Central memory CD8-positive, alpha-beta T cell (primary cell): ENCODE measurements around the gene BAIAP2.
A peak's percentile ranks its signal among the peaks of the same experiment; 100 is the strongest.

Source experiments
- ATAC-seq: fragments of 150-1000 bp; cut with Tn5 transposase; replicated peaks from 2 replicates; pipeline ENCODE4 v1.10.0; 2022; ENCODE audit warnings: mild to moderate bottlenecking, moderate FRiP score, moderate number of reproducible peaks; ENCODE audit not compliant: poor library complexity, severe bottlenecking; ENCODE audit errors: extremely low read depth
- DNase-seq, 2 donors: peaks; one replicate each; pipeline ENCODE4 v3.0.0; 2021; ENCODE audit warnings: low spot score in 2 of 2
- H3K27ac Mint-ChIP-seq: one replicate; pipeline ENCODE4 v1.8.0; 2022; ENCODE audit warnings: low read depth, mild to moderate bottlenecking, moderate library complexity, mixed read lengths
- H3K27me3 Mint-ChIP-seq: one replicate; pipeline ENCODE4 v1.8.0; 2022; ENCODE audit warnings: mixed read lengths
- H3K36me3 Mint-ChIP-seq: one replicate; pipeline ENCODE4 v1.8.0; 2022; ENCODE audit warnings: mild to moderate bottlenecking, moderate library complexity, mixed read lengths; ENCODE audit not compliant: insufficient read depth
- H3K4me1 Mint-ChIP-seq: one replicate; pipeline ENCODE4 v1.8.0; 2022; ENCODE audit warnings: mixed read lengths
- H3K4me3 Mint-ChIP-seq: one replicate; pipeline ENCODE4 v1.8.0; 2022; ENCODE audit warnings: mild to moderate bottlenecking, moderate library complexity, mixed read lengths
- H3K9me3 Mint-ChIP-seq: one replicate; pipeline ENCODE4 v1.8.0; 2022; ENCODE audit warnings: mixed read lengths

The BAIAP2 gene

DNA sequence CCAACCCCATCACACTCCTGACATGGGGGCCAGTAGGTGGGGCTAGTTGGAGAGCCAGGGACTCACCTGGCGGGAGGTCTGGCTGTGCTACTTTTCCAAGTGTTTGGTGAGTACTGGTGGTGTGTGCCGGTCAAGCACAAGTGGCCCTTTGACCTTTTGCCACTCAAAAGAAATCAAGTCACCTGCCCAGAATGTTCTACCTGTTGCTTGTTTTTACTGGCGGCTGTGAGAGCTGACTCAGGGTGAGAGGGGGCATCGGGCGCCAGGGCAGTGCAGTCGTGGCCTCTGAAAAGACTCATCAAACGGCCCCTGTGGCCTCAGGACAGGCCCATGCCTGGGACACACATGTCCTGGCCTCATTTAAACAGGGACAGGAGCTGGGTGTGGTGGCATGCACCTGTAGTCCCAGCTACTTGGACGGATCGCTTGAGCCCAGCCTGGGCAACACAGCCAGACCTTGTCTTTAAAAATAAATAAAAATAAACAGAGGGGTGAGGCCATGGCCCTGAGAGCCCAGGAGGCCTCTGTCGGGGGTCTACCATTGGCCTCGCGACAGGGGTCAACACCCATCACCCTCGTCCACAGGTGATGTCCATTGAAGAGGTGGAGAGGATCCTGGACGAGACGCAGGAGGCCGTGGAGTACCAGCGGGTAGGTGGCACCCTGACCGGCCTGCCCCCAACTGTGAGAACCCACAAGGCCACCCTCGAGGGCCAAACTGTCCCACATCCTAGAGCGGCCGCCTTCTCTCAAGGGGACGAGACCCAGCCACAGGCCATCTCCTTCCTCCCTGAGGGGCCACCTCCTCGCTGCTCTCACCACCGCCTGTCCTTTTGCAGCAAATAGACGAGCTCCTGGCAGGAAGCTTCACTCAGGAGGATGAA is 38.3 kb upstream of the BAIAP2 start:
- Mint-ChIP-seq H3K36me3 (peaks cover 11% of the 10 kb centered on the region), H3K27me3 (no peaks in the 10 kb centered on the region), H3K4me3 (no peak overlapping the region), H3K27ac (no peak overlapping the region), H3K4me1 (peaks cover 23% of the 10 kb centered on the region), H3K9me3 (no peaks in the 10 kb centered on the region)
- DNase-seq (no peak), ATAC-seq (no peak)

DNA sequence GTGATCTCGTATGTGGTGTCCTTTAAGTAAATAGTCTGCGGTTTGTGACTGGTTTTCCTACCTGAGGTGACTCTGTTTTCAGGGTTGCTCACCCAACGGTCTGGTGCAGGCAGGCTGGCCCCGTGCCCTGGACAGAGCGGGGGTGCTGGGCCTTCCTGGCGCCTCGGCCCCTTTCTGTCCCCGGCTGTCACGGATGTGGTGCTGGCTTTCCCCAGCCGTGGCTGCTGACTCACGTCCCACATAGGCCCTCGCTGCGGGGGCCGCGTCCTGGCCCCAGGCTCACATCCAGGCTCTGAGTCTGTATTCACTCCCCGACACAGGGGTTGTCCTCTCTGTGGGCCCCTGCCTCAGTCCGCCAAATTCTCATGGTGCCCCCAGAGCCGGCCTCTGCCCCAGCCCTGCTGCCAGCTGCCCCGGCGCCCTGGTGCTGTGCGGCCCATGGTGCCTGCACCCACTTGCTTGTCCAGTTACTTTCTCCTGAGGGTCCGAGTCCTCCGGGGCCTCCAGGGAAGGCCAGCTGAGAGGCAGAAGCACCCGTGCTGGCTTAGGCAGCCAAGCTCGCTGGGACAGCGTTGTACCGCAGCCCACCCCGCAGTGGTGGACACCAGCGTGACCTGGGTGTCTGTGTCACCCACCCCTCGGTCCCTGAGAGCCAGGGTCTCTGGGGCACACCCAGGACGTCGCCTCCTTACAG is 37.4 kb upstream of the BAIAP2 start:
- Mint-ChIP-seq H3K36me3 (peaks cover 11% of the 10 kb centered on the region), H3K4me1 (peaks cover 23% of the 10 kb centered on the region), H3K9me3 (no peaks in the 10 kb centered on the region), H3K4me3 (no peak overlapping the region), H3K27ac (no peak overlapping the region), H3K27me3 (no peaks in the 10 kb centered on the region)
- no peak for DNase-seq
- ATAC-seq, result no peak

DNA sequence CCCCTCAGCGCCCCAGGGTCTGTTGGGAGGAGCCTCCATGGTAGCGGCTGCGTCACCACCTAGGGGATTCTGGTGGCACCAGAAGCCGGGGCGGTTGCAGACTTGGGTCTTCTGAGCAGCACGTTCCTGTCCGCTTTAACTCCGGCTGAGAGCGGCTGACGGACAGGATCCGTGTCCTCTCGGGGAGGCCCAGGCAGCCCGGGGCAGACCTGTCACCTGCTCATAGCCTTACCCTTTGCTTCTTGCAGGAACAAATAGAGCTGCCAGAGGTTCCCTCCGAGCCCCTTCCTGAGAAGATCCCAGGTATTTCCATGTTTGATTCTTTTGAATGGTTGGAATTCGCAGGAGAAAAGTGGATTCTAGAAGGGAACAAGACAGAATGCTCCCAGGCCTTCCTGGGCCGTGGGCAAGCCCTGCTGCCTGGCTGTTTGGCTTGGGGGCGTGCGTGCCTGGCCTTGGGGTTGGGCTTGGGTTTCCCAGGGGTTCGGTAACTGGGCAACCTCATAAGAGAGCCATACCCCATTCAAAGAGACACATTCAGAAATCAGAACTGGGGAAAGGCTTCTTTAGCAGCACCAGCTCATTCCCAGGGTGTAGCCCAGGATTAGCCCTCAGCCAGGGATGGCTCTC is 36.7 kb upstream of the BAIAP2 start:
- H3K4me1 Mint-ChIP-seq, result peaks cover 16% of the 10 kb centered on the region
- no peaks in the 10 kb centered on the region for H3K27me3 Mint-ChIP-seq
- no peaks in the 10 kb centered on the region for H3K9me3 Mint-ChIP-seq
- no peak overlapping the region for H3K27ac Mint-ChIP-seq
- H3K4me3 Mint-ChIP-seq, result no peak overlapping the region
- peaks cover 9% of the 10 kb centered on the region for H3K36me3 Mint-ChIP-seq
- ATAC-seq (no peak), DNase-seq (no peak)

DNA sequence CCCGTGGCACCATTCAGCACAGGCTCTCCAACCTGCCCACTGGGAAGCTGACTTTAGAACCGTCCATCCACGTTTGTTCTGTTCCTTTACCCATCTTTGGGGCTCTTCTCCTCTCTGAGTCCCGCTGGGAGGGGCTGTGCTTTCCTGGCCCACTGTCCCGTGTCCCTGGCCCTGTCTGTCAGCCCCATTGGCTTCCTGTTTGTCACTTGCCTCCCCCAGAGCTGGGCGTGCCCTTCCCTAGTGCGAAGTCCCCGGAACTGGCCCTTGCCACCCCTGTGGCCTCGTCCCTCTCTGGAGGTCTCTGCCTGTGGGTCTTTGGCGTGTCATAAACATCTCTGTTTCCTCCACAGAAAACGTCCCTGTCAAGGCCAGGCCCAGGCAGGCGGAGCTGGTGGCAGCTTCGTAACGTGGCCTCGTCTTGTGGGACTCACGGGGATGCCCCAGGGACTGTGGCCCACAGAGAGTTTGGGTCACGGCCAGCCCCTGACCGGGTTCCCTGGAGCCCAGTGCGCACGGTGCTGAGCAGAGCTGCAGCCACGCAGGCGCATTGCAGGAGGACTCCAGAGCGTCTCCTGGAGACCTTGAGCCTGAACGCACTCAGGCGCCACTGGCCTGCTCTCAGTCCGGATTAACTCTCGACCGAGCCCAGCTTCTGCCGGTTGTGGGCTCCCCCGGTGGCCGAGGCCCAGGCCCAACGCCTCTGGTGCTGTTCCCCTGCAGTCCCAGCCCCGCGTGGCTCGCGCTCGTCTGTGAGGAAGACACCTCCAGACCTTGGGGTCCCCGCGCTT is 36.0 kb upstream of the BAIAP2 start:
- ATAC-seq, result no peak
- no peaks in the 10 kb centered on the region for H3K27me3 Mint-ChIP-seq
- peaks cover 9% of the 10 kb centered on the region for H3K36me3 Mint-ChIP-seq
- no peak overlapping the region for H3K27ac Mint-ChIP-seq
- no peak overlapping the region for H3K4me3 Mint-ChIP-seq
- DNase-seq, result no peak
- H3K4me1 Mint-ChIP-seq, result peaks cover 16% of the 10 kb centered on the region
- no peaks in the 10 kb centered on the region for H3K9me3 Mint-ChIP-seq

DNA sequence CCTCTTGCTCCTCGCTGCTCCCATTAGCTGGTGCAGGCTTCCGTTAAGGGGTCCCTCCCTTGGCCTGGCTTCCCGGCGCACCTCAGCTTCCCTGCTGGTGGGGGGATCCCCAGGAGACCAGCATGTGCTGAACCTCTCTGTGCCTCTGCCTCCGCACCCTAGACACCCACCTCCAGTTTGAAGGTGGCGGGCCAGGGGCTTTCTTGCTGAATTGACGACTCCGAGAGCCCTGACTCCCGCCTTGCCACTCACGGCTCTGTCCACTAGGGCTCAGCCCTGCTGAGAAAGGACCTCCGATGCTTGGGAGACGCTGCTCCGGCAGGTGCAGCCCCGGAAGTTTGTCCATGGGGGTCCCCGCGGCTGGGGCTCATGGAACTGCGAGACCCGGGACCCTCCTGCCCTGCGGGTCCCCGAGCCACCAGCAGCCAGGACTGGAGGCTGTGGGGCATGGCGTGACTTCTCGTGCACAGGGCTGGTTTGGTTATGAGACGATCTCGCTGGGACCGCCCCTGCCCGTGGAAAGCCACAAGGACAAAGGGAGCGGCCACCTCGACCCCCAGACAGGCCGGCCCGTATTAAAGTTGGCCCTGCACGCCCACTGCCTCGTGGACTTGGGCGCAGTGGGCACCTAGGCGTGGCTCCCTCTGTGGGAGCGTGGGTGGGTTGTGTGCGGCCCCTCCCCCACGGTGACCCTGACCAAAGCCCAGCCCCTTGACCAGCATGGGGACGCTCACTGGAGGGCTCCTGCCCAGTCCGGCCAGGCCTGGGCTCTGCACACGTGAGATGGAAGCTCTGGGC is 35.2 kb upstream of the BAIAP2 start:
- no peak for ATAC-seq
- peaks cover 5% of the 10 kb centered on the region for H3K27me3 Mint-ChIP-seq
- H3K4me3 Mint-ChIP-seq, result no peak overlapping the region
- H3K9me3 Mint-ChIP-seq, result no peaks in the 10 kb centered on the region
- H3K27ac Mint-ChIP-seq, result no peak overlapping the region
- no peak for DNase-seq
- peaks cover 7% of the 10 kb centered on the region for H3K36me3 Mint-ChIP-seq
- H3K4me1 Mint-ChIP-seq, result peaks cover 19% of the 10 kb centered on the region

DNA sequence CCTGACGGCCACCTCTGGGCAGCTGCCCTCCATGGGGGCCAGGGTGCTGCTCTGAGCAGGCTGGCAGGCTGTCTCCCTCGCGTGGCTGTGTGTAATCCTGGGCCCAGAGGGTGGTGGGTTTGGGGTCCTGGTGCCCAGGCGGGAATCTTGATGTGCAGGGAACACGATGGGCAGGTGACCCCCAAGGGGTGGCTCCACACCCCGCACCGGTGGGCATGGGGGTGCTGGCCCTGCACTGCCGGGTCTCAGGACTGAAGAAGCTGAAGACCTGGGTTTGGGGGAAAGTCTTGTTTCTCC is 34.7 kb upstream of the BAIAP2 start:
- ATAC-seq, result no peak
- H3K36me3 Mint-ChIP-seq, result peaks cover 7% of the 10 kb centered on the region
- no peak overlapping the region for H3K4me3 Mint-ChIP-seq
- peaks cover 22% of the 10 kb centered on the region for H3K4me1 Mint-ChIP-seq
- no peak overlapping the region for H3K27ac Mint-ChIP-seq
- H3K9me3 Mint-ChIP-seq, result no peaks in the 10 kb centered on the region
- no peak for DNase-seq
- peaks cover 11% of the 10 kb centered on the region for H3K27me3 Mint-ChIP-seq

DNA sequence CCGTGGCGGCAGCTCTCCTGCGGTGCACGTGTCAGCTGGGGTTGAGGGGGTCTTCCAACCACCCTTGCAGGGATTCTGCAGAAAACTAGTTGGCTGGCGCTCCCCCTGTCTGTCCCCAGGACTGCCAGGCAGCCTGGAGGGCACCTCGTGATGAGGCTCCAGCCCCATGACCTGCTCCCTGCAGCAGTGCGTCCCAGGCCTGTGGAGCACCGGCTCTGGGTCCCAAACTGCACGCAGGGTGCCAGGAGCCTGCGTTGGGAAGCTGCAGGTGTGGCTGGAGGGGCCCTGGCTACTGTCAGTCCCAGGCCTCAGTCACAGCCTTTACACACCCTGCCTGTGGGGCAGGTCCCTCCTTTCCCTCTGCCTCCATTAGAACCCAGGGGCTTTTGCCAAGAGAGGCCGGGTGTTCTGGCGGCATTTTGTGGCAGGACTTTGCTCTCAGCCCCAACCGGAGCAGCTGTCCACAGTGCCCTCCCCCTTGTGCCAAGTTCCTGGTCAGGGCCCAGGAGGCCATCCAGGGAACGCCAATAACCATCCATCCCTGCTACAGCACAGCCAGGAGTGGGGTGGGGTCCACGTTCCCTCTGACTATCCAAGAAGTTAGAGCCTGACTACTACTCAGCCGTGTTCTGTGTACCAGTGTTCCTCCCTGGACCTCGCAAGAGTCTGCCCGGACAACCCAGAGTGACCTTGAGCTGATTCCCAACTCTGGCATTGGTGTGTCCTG is 34.2 kb upstream of the BAIAP2 start:
- Mint-ChIP-seq H3K4me1 (peaks cover 22% of the 10 kb centered on the region), H3K36me3 (peaks cover 4% of the 10 kb centered on the region), H3K4me3 (no peak overlapping the region), H3K27ac (no peak overlapping the region), H3K27me3 (peaks cover 11% of the 10 kb centered on the region), H3K9me3 (no peaks in the 10 kb centered on the region)
- ATAC-seq (no peak), DNase-seq (no peak)

DNA sequence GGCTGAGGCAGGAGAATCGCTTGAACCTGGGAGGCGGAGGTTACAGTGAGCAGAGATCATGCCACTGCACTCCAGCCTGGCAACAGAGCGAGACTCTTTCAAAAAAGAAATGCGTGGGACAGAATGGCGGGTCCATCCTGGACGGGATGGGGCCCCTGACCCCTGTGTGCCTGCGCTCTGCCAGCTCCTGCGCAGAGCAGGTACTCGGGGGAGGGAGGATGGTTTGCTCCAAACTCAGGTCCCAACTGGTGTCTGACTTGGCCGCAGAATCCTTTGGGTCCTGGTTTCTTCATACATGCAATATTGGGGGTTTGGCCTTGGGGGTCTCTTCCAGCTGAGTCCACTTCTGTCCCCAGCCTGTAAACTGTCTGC is 33.0 kb upstream of the BAIAP2 start:
- ATAC-seq (no peak), DNase-seq (no peak)
- Mint-ChIP-seq H3K4me3 (no peak overlapping the region), H3K27me3 (peaks cover 22% of the 10 kb centered on the region), H3K27ac (no peak overlapping the region), H3K9me3 (no peaks in the 10 kb centered on the region), H3K36me3 (peaks cover 4% of the 10 kb centered on the region), H3K4me1 (peaks cover 22% of the 10 kb centered on the region)

DNA sequence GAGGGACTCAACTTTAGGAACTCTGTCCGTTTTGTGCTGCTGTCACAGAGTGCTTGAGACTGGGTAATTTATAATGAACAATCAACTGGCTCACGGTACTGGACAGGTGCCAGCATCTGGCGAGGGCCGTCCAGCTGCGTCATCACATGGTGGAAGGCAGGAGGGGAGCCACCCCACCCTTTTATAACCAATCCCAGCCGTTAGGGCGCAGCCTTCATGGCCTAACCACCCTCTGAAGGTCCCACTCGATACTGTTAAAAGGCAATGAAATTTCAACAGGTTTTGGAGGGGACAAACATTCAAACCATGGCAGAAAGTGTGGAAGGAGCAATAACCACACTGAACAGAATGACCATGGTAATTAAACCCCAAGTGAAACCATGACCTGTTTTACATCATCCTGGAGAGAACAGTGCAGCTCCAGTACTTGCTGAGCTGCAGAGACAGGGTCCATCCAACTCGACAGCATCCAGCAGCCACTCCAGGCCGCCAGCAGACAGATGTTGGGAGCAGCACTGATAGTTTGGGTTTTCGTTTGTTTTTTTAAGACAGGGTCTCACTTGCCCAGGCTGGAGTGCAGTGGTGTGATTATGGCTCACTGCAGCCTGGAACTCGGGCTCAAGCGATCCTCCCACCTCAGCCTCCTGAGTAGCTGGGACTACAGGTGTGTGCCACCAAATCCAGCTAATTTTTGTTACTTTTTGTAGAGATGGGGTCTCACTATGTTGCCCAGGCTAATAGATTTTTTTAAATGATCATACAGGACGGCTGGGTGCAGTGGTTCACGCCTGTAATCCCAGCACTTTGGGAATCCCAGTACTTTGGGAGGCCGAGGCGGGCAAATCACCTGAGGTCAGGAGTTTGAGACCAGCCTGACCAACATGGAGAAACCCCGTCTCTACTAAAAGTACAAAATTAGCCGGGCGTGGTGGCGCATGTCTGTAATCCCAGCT is 32.3 kb upstream of the BAIAP2 start:
- Mint-ChIP-seq H3K27ac (no peak overlapping the region), H3K4me3 (peak overlapping the region; percentile 31), H3K27me3 (peaks cover 25% of the 10 kb centered on the region), H3K4me1 (peaks cover 22% of the 10 kb centered on the region), H3K9me3 (no peaks in the 10 kb centered on the region), H3K36me3 (peaks cover 4% of the 10 kb centered on the region)
- no peak for ATAC-seq
- no peak for DNase-seq

DNA sequence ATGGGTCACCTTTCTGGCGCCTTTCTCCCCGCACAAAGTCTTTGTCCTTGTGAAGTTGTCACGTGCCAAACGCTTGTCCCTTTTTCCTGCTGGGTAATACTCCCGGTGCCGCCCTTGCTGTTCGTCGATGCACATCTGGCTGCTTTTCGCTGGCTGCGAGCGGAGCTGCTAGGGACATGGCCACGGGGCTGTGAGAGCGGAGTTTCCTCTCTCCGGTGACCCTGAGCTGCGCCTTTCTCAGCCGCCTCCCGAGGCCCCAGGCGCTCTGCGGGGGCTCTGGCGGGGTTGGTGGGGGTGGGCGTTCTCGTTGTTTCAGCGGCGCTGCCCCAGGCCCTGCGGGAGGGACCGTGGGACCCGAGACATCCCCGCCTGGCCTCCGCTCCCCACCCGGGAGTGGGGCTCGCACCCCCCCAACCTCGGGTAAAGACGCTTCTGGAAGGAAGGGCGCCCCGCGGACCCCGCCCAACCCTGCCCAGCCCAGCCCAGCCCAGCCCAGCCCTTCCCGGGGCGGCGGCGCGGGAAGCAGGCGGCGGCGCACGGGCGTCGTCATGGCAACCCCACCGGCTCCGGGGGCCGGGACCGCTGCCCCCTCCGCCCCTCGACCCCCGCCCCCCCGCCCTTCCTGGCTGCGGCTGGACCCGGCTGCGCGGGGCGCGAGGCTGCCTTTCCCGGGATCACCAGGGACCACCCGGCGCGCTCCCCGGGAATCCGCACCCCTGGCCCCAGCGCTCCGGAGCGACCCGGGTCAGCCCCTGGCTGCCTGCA is 31.1 kb upstream of the BAIAP2 start:
- no peak overlapping the region for H3K27ac Mint-ChIP-seq
- DNase-seq (no peak), ATAC-seq (no peak)
- peaks cover 19% of the 10 kb centered on the region for H3K4me1 Mint-ChIP-seq
- peak overlapping the region; percentile 31 for H3K4me3 Mint-ChIP-seq
- peaks cover 2% of the 10 kb centered on the region for H3K36me3 Mint-ChIP-seq
- no peaks in the 10 kb centered on the region for H3K9me3 Mint-ChIP-seq
- peaks cover 25% of the 10 kb centered on the region for H3K27me3 Mint-ChIP-seq
